ENCODE measurements around the gene PDE4D.
"Not testable (repeated sequence)": the region's sequence is repeated elsewhere in the genome, so short reads cannot be mapped to it uniquely, and the experiment has no call there.

The PDE4D gene

DNA sequence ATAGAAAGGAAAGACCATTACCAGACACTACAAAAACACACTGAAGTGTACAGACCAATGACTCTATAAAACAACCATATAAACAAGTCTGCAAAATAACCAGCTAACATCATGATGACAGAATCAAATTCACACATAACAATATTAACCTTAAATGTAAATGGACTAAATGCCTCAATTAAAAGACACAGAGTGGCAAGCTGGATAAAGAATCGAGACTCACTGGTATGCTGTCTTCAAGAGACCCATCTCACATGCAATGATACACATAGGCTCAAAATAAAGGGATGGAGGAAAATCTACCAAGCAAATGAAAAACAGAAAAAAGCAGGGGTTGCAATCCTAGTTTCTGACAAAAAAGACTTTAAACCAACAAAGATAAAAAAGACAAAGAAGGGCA is 519.5 kb downstream of the PDE4D start:
- DNase-seq = not testable (repeated sequence)

DNA sequence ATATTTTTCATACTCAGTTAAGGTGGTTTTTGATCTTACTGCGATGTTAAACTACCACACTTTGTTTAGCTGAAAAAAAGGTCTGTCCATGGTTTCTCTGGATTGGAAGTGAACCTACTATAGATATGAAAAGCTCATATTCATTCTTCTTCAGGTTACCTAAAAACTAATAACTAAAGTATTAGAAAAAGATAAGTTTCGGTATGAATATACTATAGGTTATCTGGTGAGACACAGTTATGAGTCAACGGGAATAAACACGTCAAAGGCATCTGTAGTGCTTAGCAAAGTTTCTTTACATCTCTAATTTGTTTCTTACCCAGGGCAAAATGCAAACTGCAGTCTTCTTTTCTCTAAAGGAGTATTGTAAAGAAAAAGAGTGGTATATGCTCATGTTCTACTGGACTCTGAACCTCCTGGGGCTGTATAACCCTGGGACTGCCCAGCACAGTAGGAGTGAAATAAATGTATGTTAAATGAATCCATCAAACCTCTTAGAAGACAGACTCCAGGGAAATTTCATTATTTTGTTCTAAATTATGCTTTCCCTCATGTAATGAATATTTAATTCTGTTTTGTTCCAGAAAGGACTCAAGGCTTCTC is 521.9 kb downstream of the PDE4D start:
- DNase-seq = no peak

DNA sequence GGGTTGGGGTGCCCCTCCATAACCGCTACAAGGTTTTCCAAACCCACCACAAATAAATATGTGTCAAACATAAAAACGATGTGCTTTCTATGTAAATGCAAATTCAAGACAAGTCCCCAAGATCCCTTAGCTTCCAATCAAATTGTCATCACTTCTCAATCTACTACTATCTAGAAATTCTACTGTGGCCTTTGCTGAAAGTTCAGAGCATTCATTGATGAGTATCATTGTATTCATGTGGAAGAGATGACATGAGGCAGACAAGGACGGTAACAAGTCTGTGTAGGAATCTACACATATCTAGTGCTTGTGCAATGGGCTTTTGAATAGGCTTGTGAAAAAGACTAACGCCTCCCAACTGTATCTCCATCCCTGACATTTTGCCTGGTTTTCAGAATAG is 524.6 kb downstream of the PDE4D start:
- no peak for DNase-seq

DNA sequence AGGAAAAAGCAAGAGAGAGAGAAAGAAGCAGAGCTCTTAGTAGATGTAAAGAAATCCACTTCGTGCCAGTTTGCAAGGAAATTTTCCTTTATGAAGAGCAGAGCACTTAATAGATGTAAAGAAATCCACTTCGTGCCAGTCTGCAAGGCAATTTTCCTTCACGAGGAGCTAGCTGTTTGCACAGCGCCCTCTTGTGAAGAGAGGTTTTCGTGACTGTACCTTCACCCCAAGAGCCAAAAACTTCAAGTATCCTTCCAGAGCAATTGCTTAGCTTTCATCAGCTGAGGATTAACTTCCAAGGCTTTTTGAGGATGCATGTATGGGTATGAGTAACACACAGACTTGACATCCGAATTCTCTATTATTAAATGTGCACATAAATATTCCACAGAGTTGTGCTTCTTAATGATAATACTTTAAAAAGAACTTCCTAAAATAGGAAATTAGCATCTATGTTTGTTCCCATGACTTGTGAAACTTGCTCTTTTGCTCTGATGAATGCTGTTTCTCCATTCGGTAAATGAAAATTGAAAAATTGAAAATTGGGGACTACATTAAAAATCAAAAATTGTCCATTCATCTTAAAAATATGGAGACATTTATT is 525.6 kb downstream of the PDE4D start:
- DNase-seq = peak in 24 of 51 donors; percentile 5 to 72 (median 37)

DNA sequence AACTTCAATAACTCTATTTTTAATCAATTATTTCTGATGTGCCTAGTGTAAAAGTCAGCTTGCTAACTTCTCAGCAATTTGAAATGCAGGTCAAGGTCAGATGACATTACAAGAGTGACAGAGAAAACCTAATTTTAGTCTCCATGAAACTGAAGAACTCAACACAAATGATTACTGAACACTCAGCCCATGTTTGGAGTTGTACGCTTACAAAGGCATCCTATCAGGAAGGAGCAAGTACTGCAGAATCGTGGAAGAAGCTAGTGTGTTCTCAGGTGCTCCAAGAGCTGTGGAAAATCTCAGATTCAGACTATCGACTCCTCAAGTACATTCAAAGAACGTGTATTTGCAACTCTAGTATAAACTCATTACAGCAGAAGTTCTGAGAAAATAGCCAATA is 526.7 kb downstream of the PDE4D start:
- no peak for DNase-seq

DNA sequence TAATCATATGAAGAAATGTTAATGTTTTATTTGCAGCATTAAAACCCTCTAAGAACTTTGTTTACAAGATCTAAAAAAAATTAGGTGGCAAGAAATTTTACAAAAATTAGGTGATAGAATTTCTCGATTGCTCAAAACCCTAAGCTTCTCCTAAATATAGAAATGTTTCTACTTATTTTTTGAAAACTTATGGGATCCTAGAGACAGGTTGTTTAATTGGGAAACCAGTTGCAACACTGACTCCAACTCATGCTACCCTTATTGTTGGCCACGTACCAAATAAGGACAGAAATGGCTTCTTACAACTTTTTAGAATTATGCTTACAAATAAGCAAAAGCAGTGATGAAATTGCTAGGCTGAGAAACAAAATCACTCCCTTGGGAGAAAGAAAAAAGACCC is 531.1 kb downstream of the PDE4D start:
- DNase-seq = no peak

DNA sequence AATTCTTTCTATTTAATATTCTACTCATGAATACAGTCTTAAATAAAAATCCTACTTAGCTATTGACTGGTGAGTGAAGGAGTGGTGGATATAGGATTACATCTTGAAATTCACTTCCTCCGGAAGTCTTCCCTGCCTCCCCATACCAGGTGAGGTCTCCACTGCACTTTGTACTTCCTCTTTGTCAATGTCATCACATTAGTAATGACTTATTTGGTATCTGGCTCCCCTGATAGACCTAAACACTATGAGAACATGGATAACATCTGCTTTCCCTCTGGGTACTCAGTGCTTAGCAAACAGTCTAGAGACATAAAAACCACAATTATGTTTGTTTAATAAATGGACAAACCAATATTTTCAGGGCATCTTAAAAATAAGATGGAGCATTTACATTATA is 532.1 kb downstream of the PDE4D start:
- DNase-seq = no peak

DNA sequence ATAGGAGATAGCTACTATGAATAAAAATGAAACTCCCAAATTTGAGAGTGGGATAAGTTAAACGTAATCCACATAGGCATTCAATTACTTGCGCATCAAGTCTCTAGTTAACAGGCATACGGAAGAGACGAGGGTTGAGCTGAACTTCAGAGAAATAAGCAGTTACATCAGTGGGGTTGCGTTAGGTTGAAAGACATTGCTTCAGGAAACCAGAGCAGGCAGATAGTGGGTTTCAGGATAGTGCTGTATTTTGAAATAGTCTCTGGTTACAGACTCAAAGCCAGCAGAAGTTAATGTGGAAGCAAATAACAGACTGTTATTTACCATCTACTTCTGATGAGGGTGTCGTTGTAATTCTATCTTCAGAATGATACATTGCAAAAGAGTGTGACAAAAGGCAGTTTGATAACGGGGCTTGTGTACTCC is 533.4 kb downstream of the PDE4D start:
- no peak for DNase-seq

DNA sequence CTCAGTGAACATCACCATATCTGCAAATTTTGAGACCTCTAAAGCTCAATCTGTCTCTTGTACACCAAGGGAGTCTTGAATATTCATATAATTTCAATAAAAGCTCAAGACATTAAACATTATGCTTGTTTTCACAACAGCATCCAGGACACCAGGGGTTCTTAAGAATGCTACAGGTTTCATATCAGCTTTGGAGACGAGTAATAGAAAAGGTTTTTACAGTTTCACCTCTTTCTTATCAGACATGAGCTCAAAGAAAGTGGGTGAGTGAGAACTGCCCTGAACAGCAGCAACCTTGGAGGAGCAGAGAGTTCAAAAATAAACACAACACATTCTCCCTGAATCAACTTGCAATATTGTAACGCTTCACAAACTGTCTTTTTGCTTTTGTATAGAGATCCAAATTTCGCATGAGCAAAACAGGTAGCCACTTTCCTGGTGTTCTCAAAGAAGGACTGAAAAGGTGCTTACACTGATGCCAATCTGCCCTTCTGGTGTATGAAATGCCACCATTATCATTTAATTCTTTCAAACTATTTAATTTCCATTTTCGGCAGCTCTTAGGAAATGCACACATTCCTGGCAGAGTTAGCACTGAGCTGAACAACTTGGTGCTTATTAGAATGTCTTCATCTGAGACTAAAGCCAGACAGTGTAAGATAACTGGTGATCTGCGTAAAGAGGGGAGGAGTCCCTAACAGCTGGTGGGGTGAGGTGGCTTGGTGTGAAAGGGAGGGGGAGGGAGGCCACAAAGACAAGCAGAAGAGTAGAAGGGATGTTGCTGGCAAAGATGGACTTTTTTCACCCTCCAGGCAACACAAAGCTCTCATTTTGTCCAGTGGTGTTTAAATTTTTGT is 535.3 kb downstream of the PDE4D start:
- peak in 1 of 51 donors; percentile 2 for DNase-seq

DNA sequence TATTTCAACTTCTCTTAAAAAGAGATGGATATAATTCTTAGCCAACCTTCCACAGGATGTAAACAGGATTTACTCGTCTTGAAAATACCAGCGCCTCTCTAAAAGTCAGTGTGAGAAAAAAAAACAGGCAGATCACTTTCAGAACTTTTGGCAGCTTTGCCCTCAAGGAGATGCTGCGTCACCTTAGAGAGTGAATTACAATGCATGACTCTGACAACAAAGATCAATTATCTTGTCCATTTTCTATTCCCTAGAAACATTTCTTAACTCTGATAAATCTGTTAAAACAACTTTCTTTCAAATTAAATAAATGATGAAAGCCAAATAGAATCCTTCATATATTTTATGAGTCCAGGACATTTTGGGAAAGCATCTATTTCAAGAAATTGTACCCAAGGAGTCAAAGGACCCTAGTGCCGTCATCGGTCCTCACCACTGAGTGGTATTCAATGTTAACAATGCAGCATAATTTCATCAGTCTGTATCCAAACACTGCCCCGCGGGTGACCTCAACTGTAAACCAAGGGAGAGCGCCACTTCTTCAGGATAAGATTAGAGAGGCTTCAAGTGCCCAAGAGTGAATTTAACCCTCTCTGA is 536.0 kb downstream of the PDE4D start:
- peak in 1 of 51 donors; percentile 10 for DNase-seq

DNA sequence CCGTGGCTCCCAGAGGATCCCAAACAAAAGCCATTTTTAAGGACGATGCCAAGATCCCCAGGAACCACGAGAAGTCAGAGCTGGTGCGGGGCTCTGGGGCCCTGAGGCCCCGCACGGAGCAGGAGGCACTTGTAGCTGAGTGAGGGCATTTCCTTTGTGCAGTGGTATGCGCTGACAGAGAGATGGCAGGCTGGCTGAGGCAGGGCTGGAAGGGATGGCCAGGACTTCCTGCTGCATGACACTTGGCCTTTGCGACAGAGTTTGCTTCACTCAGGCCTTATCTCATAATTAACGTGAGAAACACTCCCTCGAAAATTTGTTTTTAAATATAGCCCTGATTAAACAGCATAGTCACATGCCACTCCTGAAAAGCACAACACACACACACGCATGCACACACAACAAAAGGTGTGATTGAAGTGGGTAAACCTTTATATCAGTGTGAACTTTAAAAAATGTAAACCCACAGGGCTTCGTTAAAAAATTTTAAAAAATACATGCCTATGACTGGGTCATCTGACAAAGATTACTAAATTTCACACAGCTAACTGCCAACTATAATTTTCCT is 536.6 kb downstream of the PDE4D start:
- DNase-seq = peak in 9 of 51 donors; percentile 1 to 33 (median 7)

DNA sequence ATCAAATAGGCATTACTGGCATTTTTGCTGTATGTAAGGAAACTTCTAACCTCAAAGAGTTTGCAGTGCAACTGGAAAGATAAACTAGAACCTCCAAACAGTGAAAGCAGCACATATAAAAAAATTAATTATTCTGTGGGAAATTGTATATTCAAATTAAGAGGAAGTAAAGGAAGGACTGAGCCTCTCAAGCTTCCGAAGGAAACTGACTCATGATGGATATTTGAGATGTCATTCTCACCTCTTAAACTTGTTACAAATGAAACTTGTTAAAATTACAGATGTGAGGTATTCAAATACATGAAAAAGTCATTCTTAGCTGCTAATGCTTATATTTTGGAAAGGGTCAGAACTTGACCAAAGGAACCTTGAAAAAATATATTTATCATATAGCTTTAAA is 538.7 kb downstream of the PDE4D start:
- no peak for DNase-seq

DNA sequence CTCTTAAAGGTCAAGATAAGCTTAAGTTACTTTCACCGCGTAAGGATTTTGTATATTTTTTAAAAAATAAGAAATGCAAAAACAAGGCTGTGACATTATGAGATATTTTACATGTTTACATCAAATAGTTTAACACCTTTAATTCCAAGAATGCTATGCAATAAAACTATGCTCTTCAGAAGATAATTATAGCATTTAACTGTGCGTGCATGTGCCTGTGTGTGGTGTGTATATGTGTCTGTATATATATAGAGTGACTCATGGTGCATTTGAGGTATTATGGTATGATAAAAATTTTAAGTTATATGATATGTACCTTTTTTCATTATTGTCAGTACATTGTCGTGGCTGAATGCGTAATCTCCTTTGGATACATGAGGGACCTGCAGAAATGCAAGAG is 539.3 kb downstream of the PDE4D start:
- no peak for DNase-seq

DNA sequence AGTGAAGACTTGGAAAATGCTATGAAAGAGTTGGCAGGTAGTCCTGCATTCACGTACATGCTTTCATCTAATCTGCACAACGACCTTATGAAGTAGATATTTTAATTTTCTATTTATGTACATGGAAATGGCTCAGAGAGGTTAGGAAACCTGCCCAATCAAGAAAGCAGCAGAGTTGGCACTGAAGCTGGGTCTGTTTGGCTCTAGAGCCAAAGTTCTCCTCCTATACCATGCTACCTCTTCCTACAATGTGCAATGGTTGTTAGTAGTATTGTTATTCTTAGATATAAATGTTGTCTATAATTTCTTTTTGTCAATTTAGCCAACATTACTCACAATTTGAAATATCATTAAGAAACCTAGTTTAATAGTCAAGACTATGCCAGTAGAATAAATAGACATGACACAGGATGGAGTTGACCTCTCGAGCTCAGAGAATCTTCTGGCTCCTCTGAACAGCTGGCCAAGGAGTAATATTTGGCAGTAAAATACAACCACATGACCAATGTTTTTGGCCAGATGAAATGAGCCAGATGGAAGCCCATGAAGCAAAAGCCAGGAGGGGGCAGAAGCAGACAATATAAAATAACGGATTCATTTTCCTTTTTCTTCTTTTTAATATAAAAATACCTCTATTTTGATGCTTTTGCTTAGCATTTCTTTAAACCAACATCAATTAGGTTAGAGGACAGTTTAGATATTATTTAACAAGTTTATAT is 542.3 kb downstream of the PDE4D start:
- peak in 10 of 51 donors; percentile 6 to 57 (median 13) for DNase-seq

DNA sequence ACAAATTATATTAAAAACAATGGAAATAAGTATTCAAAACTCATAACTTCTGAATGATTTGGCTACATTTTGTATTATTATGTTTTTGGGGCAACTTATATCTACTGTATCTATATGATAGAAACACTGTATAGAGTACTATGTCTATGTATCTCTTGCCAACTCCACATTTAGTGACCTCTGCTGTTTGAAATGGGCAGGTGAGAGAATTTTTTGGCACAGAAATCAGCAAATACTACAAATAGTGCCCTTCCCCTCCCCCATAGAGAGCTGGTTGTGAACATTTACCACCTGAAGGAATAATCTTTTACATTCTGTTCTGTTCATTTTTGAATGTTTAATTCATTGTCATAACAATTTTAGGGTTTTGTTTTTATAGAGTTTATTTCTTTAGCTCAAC is 545.3 kb downstream of the PDE4D start:
- no peak for DNase-seq

DNA sequence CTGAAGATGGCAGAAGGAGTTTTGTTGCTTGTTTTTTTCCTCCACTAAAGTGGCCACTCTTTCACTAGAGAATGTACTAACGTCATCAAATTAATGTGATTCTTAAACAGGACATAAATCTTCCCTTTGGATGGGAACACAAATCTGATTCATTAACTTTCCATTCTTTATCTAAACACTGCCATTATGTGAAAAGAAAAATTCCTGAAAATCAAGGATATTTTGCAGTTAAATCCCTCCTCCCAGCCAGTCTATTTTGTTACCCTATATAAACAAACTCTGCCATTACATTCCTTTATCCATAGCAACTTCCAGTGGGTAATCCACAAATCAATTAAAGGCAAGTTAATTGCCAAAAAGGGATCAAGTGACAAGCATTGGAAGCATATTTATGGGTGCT is 546.5 kb downstream of the PDE4D start:
- no peak for DNase-seq

DNA sequence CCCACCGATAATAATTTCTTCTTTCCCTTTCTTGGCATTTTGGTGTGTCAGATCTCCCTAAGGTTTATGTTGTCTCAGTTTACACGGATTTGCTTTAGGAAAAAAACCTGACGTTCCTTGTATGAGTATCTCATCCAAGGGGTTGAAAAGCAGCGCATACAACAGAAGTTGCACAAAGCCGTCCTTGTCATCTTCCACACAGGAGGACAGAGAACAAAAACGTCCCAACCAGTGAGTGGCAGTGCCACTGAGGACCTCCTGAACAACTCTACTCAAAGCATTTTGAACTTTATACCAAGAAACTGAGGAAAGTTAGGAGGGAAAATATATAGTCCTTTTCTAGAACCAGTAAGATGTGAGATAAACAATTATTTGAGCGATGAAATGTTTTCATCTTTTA is 547.0 kb downstream of the PDE4D start:
- DNase-seq = peak in 8 of 51 donors; percentile 4 to 47 (median 24)

DNA sequence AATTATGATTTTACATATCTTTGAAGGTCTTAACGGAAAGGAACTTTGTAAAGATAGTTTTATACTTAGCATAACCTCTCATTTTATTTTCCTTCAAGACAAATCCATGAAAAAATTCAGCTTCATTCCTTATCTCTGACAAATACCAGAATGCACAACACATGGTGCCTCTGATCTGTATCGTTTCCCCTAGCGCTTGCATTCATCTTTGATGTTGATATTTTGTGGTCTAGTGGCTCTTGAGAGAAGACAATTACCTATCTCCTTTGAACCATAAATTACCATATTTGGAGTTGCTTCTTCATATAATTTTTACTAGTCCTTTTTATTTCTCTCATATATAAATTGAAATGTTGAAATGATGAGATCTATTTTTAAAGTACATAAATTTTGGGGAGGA is 551.3 kb downstream of the PDE4D start:
- no peak for DNase-seq

DNA sequence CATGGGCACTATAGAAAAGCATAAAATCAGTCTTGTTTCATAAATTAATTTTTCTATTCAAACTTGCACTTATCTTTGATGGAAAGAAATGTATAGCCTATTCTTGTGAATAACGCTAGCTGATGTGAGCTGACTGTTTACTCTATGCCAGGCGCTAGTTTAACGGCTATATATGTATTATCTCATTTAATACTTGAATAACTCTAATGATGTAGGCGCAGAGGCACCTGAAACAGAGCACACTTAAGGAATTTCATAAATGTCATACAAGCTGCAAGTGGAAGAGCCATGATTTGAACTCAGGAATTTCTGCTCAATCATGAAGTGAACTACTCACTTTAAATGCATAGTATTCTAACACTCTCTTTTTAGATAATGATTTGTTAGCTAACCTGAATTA is 551.8 kb downstream of the PDE4D start:
- DNase-seq = no peak

DNA sequence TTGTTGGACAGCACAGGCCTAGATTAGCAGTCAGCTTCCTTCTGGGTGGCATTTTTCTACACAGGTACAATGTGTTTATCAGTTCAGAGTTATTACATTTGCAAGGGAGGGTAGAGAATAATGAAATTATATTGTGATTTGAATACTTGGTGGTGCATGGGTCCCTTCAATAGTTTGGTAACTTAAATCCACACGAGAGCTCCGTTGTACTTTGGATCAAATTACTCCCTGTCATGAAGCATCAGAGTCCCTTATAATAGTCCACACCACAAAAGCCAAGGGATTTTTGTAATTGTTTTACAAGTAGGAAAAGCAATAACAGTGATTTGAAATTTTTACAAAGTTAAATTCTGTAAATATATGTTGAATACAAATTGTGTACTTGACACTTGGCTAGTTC is 552.4 kb downstream of the PDE4D start:
- DNase-seq = no peak

DNA sequence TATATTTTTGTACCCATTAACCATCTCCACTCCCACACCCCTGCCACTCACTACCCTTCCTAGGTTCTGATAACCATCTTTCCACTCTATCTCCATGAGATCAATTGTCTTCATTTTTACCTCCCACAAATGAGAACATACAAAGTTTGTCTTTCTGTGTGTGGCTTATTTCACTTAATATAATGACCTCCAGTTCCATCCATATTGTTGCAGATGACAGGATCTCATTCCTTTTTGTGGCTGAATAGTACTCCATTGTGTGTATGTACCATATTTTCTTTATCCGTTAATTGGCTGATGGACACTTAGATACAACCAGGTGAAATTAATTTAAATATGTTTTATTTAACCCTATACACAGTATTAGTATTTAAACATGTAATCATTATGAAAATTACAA is 552.9 kb downstream of the PDE4D start:
- DNase-seq = no peak

All from hypothalamus (tissue), 51 donors.